NOMO-1 treated with dmso at 0.1 percent for 144 hours (cell line): ENCODE data around the gene SPIRE1.
"Not testable (repeated sequence)": the region's sequence is repeated elsewhere in the genome, so short reads cannot be mapped to it uniquely, and the experiment has no call there.

ENCODE experiments used
- DNase-seq: peaks from one replicate; lab custom pipeline; 2025; ENCODE audit not compliant: unreplicated experiment; lab: John Stamatoyannopoulos, UW

The SPIRE1 gene

DNA sequence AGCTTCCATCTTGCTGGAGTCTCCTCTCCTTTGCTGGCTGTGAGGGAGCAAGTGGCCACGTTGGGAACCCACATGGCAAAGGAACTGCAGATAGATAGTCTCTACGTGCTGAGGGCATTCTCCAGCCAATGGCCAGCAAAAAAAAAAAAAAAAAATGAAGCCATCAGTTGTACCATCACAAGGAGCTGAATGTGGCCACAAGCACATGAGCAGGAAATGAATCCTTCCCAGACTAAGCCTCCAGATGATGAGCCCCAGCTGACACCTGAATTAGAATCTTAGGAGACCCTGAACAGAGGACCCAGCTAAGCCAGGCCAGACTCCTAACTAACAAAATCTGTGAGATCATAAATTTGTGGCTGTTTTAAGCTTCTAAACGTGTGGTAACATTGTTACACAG is 57.9 kb downstream of the SPIRE1 start:
- DNase-seq, result no peak

DNA sequence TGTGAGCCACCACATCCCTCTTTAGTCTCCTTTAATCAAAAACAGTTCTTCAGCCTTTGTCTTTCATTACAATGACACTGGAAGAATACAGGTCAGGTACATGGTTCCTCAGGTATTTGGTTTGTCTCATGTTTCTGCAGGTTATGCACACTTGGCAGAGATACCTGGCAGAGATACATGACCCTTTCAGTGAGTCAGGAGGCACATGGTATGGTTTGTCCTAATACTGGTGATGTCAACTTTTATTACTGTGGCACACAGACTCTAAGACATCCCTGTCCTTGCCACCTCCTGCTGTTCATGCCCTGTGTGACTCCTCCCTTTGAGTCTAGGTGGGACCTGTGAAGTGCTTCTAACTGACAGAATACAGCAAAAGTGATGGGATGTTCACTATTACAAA is 58.4 kb downstream of the SPIRE1 start:
- no peak for DNase-seq

DNA sequence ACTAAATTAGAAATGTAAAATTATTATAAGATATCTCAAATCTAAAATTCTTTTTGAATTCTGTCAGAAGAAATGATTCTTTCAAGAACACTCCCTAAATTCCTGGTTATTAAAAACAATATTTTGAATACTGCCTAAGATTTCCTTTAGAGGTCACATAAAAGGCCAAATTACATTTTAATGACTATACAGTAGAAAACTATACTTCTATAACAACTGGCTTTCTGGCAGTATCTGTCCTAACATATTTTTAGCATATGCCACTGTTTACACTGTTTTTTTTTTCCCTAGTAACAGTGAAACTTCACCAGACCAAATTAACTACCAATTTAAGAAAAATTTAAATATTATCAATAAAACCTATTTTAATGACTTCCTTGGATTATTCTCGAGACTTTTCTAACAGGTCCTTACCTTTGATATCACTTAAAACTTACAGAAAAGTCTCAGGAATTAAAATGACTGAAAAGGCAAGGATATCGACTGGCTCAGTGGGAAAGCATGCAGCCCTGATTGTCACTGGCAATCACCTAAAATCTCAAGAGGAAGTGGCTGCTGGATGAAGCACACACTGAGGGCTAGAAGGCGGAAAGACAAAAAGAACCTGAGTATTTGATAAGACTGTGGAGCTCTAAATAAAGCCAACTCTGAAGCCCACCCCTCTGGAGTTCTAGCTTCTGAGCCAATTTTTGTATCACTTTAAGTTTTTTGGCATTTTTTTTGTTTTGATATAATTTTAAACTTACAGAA is 59.6 kb downstream of the SPIRE1 start:
- no peak for DNase-seq

DNA sequence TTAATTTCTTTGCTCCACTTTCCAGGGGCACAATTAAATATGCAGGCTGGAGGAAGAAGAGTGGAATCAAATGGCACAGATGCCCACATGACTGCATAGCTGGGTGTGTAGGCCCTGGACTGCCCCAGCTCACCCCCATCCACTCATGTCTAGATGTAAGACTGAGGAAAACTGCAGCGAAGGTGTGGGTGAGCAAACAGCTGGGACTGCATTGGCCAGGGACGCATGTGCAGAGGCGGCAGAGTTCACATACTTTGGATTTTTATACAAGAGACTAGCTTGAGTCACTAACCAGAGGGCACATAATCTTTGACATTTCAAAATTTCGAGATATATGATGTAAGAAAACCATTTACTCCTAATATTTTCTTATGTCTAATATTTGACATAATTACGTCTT is 60.1 kb downstream of the SPIRE1 start:
- DNase-seq, result no peak

DNA sequence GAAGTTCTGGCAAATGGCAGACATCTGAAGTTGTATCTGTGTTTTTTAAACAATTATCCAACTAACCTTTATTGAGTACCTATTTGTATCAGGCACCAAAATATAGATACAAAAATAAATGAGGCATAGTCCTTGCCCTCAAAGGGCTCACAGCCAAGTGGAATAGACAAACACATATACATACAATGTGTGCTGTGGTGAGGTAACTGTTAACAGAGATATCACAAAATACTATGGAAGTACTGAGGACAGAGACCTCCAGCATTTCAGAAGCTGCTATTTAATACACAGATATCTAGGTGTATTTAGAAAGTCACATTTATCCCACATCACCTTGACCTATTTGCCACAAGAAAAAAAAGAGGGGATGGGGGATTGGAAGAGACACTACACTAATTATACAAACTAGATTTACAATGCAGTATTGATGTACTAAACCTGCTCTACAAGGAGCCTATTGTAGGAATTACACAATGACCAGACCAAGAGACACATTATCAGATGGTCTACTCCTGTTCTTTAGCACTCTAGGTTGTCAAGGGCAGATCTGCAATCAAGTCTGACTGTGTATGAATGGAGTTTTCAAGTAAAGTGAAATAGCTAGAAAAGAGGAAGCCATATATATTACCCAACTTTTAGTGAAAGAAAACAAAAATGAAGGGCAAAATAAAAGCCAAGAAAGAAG is 62.2 kb downstream of the SPIRE1 start:
- DNase-seq, result peak; percentile 26

DNA sequence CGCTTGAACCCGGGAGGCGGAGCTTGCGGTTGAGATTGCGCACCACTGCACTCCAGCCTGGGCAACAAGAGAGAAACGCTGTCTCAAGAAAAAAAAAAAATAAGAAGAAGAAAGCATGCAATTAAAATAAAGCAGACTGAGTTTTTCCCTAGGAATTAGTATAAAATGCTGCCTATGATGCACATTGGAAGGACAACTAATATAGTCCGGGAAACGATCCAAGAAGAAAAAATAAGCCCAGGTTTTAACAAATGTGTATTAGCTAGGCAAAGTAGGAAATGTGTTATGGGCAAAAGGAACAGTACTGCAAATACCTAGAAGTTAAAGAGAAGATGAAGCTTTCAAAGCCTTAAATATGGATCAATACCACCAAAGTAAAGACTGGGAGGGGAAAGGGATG is 64.0 kb downstream of the SPIRE1 start:
- DNase-seq, result no peak

DNA sequence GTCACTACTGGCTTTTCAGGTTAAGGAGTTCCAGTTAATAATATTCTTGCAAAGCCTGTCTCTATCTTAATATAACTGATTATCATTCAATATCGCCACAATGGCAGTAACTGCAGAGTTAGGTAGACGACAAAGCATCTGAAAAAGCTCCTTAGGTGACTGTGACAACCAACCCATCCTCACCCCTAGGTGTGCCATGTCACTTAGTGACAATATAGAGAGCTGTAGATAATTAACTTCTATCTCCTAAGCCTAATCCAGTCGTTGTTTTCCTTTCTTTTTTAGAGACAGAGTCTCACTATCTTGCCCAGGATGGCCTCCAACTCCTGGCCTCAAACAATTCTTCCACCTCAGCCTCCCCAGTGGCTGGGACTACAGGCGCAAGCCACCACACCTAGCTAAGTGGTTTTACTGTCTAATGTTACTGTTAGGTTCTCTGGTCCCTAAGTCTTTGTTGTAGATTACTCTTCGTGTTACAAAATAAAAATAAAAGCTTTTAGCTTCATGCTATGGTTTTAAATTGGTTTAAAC is 65.2 kb downstream of the SPIRE1 start:
- DNase-seq, result no peak

DNA sequence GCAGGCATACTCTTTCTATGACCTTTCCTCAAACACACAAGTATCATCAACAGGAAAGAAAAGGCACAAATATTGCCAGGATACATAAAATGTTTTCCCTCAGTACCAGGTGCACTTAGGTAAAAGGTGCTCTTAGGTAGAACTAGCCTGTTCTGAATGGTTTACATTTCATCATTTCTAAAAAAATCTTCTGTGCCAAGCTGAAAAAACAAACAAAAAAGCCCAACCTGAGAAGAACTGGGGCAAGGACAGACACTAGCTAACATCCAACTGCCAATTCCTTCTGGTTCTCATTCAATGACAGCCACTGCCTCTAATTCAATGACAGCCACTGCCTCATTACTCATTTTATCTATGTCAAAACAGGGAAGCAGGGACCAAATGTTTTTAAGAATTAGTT is 68.5 kb downstream of the SPIRE1 start:
- DNase-seq, result no peak

DNA sequence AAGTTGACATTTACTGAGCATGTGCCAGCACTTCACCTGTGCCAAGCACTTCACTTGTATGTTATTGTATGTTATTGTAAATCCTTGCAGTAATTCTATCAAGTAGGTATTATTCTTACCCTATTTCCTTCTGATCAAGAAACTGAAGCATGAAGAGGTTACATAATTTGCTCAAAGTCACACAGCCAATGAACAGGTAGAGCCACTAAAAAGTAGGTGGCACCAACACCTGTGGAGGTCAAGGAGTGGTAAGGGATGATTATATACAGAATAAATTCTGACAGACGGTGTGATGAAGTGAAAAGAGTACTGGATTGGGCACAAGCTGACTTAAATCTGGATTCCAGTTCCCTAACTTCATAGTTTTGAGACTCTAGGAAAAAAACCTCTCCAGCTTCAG is 71.0 kb downstream of the SPIRE1 start:
- no peak for DNase-seq

DNA sequence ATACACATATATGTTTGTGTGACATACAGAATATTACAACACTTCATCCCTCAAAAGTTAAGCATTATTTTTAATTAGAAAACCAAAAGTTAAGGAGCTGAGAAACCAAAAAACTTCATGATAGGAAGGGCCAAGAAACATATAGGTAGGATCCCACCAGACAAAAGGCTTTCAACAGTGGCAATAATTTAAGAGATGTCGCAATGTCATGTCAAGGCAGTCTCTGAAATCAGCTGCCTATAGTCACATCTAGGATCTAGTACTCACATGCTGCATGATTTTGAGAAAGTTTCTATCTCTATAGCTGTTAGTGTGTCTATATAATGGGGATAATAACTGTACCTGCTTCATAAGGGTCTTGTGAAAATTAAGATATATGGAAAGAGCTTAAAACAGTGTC is 72.7 kb downstream of the SPIRE1 start:
- no peak for DNase-seq

DNA sequence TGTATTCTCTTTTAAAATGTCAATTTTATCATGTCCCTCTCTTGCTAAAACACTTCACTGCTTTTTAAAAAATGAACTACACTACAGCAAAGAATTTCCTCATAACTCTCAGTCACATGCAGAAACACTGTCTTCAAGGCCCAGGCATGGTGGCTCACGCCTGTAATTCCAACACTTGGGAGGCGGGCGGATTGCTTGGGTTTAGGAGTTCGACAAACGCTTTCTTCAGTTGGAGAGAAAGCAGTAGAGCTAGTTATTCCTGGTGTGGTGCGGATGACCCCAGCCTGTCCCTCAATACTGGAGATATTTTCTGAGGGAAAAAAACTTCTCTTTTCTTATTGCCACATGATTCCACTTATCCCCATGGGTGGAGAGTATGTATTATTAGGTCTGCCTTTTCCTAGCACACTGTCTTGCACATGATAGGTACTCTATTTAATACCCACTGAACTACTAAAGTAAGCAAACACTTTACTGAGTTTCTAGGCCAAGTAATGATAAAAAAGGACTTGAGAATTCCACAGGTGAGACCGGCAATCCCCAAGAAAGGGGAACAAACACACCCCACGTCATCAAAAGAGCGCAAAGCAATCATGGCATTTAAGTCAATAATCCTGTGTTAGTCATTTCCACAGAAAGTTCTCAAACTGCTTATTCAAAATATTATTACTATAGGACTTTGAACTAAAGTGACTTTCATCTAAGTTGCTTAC is 77.1 kb downstream of the SPIRE1 start:
- DNase-seq, result no peak

DNA sequence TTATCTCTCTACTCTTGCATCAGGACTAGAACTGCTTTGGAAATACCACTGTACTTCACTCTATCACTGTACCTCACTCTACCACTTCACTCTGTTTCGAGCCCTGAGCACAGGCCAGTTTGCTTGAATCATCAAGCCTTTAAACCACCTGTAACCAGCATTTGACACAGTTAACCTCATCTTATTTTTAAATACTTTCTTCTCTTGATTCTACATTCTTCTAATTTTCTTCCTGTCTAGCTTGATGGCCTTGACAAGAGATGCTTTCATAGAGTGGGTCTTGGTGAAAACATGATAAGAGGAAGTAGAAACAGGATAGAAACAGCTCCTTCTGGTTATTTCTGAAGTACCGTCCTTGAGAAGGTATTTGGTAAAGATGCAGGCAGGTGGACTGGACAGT is 78.1 kb downstream of the SPIRE1 start:
- no peak for DNase-seq

DNA sequence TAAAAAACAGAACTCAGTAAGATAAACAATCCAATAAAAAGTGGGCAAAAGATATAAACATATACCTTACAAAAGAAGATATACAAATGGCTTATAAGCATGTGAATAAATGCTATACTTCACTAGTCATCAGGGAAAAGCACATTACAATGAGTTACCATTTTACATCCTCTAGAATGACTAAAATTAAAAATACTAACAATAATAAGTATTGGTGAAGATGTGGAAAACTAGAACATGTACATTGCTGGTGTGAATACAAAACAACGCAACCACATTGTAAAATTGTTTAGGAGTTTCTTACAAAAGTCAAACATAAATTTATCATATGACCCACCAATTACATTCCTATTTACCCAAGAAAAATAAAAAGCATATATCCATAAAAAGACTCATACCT is 80.1 kb downstream of the SPIRE1 start:
- no peak for DNase-seq

DNA sequence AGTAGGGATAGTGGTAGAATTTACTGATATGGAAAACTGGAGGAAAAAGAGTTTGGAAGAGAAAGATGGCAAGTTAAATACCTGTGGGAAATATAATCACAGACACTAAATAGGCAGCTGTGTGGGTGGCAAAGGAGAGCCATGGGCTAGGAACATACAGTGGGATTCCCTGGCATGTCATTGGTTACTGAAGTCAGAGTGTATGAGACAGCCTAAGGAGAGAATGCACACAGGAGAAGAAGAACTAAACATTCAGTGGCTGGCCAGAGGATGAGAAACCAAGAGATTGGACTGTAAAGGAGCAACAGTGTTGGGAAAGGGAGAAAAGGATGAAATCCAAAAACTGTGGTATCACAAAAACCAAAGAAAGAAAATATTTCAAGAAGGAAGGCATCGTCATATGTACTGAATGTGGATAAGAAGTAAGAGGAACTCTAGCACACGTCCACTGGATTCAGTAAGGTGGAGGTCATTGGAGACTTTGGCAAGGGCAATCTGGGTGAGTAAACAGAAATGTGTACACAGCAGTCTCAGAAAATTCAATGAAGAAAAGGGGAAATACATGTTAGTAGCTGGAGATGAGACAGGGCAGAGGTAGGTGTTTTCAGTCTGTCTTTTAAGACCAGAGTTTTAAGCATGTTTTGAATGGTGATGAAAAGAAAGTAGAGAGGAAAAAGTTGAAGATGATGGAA is 83.3 kb downstream of the SPIRE1 start:
- no peak for DNase-seq

DNA sequence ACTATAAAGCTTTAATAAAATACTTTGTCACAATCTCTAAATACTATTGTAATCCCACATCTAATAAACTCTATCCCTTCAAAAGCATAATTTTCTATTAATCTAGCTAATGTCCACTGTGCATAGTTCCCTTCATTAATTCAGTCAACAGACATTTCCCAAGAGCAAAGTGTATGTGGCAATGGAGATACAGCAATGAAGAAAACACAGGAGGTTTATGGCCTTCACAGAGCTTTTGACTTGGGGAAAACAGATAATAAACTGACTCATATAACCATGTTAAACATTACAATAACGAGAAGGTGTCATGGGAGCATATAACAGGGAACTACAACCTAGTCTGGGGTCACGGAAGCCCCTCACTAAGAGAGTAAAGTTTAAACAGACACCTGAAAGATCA is 86.3 kb downstream of the SPIRE1 start:
- no peak for DNase-seq

DNA sequence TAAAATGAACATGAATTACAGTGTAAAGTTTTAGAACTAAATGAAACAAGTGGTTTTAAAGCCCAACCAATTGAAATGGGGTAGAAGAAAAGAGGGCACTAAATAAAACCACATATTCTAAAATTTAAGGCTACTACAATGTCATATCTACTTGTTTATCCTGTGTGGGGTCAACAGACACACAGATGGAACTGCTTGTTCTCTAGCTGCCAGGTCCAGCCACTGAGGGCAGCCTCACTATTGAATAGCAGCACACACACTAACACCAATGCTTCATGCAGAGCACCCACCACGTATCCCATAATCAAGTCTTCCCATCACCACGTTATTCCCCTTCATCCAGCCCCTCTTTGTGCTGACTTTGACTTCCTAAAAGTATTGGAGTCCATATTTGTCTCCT is 88.1 kb downstream of the SPIRE1 start:
- DNase-seq, result no peak

DNA sequence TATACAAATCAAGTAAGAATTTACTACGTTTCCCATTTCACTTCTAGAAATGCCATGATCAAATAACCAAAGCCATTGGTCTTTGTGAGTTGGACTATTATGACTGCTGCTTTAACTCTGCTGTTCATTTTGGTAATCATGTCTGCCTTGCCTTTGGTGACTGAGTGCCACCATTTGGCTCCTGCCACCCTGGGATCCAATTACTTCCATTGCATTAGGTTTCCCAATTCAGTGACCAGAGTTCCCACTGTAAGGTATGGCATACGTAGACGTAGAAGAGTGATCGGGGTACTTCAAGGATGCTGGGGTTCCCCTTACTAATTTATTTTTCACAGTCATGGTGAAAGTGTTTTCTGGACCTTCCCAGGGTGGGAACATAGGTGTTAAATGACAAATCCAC is 90.1 kb downstream of the SPIRE1 start:
- DNase-seq, result no peak

DNA sequence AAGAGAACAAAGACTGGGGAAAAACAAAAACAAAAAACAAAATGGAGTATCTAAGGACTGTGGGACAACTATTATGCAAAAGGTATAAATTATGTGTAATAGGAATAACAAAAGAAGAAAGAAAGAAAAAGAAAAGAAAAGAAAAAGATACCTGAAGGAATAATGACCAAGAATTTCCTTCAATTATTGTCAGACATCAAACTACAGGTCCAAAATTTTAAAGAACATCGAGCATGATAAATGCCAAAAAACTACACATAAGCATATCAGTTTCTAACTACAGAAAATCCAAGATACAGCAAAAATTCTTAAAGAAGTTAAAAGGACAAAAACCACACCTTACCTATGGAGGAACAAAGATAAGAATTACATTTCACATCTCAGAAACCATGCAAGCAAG is 93.0 kb downstream of the SPIRE1 start:
- no peak for DNase-seq

DNA sequence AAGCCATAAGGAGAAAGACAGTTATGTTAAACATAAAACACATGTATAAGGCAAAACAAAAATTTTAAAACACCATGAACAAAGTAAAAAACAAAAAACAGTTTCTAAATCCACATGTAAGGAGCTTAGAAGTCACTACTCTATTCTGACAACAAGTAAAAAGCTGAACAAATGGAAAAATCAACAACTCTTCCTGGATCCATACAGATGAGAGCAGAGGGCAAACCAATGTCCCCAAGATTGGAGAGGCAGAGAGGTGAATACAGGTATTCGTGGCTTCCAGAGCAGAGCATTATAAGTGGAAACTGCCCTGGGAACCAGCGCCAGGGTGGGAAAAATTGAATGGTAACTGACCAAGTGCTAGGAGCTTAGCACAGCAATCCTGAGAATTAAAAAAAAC is 93.5 kb downstream of the SPIRE1 start:
- no peak for DNase-seq

DNA sequence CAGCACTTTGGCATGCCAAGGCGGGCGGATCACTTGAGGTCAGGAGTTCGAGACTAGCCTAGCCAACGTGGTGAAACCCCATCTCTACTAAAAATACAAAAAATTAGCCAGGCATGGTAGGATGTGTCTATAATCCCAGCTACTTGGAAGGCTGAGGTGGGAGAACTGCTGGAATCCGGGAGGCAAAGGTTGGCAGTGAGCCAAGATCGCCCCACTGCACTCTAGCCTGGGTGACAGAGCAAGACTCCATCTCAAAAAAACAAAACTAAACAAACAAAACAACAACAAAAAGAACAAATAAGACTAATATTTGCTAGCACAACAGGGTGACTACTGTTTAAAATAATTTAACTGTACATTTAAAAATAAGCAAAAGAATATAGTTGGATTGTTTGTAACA is 97.3 kb downstream of the SPIRE1 start:
- not testable (repeated sequence) for DNase-seq

DNA sequence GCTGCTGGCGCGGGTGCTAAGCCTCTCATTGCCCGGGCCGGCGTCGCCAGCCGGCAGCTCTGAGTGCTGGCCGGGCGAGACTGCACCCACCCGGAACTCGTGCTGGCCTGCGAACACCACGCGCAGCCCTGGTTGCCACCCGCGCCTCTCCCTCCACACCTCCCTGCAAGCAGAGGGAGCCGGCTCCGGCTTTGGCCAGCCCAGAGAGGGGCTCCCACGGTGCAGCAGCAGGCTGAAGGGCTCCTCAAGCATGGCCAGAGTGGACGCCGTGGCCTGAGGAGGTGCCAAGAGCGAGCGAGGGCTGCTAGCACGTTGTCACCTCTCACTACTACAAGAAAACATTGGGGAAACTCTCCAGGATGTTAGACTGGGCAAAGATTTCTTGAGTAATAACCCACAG is 98.6 kb downstream of the SPIRE1 start:
- no peak for DNase-seq
